ENCODE results near the gene PDYN. TPM values are rescaled to one million over a fixed set of nuclear protein-coding genes. Genes with fewer than 3 reads are reported as not detected.

PDYN gene
- total and polyA plus RNA-seq, 9 of the 15 experiments (the other 6 are each of a cell fraction or from before 2014, with no cell fraction given), result not detected

- TF ChIP-seq, protein P1, sequence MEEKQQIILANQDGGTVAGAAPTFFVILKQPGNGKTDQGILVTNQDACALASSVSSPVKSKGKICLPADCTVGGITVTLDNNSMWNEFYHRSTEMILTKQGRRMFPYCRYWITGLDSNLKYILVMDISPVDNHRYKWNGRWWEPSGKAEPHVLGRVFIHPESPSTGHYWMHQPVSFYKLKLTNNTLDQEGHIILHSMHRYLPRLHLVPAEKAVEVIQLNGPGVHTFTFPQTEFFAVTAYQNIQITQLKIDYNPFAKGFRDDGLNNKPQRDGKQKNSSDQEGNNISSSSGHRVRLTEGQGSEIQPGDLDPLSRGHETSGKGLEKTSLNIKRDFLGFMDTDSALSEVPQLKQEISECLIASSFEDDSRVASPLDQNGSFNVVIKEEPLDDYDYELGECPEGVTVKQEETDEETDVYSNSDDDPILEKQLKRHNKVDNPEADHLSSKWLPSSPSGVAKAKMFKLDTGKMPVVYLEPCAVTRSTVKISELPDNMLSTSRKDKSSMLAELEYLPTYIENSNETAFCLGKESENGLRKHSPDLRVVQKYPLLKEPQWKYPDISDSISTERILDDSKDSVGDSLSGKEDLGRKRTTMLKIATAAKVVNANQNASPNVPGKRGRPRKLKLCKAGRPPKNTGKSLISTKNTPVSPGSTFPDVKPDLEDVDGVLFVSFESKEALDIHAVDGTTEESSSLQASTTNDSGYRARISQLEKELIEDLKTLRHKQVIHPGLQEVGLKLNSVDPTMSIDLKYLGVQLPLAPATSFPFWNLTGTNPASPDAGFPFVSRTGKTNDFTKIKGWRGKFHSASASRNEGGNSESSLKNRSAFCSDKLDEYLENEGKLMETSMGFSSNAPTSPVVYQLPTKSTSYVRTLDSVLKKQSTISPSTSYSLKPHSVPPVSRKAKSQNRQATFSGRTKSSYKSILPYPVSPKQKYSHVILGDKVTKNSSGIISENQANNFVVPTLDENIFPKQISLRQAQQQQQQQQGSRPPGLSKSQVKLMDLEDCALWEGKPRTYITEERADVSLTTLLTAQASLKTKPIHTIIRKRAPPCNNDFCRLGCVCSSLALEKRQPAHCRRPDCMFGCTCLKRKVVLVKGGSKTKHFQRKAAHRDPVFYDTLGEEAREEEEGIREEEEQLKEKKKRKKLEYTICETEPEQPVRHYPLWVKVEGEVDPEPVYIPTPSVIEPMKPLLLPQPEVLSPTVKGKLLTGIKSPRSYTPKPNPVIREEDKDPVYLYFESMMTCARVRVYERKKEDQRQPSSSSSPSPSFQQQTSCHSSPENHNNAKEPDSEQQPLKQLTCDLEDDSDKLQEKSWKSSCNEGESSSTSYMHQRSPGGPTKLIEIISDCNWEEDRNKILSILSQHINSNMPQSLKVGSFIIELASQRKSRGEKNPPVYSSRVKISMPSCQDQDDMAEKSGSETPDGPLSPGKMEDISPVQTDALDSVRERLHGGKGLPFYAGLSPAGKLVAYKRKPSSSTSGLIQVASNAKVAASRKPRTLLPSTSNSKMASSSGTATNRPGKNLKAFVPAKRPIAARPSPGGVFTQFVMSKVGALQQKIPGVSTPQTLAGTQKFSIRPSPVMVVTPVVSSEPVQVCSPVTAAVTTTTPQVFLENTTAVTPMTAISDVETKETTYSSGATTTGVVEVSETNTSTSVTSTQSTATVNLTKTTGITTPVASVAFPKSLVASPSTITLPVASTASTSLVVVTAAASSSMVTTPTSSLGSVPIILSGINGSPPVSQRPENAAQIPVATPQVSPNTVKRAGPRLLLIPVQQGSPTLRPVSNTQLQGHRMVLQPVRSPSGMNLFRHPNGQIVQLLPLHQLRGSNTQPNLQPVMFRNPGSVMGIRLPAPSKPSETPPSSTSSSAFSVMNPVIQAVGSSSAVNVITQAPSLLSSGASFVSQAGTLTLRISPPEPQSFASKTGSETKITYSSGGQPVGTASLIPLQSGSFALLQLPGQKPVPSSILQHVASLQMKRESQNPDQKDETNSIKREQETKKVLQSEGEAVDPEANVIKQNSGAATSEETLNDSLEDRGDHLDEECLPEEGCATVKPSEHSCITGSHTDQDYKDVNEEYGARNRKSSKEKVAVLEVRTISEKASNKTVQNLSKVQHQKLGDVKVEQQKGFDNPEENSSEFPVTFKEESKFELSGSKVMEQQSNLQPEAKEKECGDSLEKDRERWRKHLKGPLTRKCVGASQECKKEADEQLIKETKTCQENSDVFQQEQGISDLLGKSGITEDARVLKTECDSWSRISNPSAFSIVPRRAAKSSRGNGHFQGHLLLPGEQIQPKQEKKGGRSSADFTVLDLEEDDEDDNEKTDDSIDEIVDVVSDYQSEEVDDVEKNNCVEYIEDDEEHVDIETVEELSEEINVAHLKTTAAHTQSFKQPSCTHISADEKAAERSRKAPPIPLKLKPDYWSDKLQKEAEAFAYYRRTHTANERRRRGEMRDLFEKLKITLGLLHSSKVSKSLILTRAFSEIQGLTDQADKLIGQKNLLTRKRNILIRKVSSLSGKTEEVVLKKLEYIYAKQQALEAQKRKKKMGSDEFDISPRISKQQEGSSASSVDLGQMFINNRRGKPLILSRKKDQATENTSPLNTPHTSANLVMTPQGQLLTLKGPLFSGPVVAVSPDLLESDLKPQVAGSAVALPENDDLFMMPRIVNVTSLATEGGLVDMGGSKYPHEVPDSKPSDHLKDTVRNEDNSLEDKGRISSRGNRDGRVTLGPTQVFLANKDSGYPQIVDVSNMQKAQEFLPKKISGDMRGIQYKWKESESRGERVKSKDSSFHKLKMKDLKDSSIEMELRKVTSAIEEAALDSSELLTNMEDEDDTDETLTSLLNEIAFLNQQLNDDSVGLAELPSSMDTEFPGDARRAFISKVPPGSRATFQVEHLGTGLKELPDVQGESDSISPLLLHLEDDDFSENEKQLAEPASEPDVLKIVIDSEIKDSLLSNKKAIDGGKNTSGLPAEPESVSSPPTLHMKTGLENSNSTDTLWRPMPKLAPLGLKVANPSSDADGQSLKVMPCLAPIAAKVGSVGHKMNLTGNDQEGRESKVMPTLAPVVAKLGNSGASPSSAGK (IDR thresholded peaks at IDR 0.05), result no peak
- TF ChIP-seq, protein P2, sequence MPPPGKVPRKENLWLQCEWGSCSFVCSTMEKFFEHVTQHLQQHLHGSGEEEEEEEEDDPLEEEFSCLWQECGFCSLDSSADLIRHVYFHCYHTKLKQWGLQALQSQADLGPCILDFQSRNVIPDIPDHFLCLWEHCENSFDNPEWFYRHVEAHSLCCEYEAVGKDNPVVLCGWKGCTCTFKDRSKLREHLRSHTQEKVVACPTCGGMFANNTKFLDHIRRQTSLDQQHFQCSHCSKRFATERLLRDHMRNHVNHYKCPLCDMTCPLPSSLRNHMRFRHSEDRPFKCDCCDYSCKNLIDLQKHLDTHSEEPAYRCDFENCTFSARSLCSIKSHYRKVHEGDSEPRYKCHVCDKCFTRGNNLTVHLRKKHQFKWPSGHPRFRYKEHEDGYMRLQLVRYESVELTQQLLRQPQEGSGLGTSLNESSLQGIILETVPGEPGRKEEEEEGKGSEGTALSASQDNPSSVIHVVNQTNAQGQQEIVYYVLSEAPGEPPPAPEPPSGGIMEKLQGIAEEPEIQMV (tag; conservative IDR thresholded peaks at IDR 0.05; ENCODE audit: low read depth), result no peak
- TF ChIP-seq SNIP1 (IDR thresholded peaks at IDR 0.05; ENCODE audit: low read depth) (no peak), POLR3A (IDR thresholded peaks at IDR 0.05; ENCODE audit: borderline replicate concordance, extremely low read depth, insufficient read depth, insufficient read length) (no peak), GATAD2B (IDR thresholded peaks at IDR 0.05; ENCODE audit: borderline replicate concordance) (no peak), THAP12 (CRISPR knock-in tag; IDR thresholded peaks at IDR 0.05) (no peak), ZC3H11A (IDR thresholded peaks at IDR 0.05; ENCODE audit: low read depth, low read length) (no peak), ZNF408 (CRISPR knock-in tag; IDR thresholded peaks at IDR 0.05; ENCODE audit: low read depth) (no peak)
These were observed 10.3 kb upstream of the PDYN start (continued) for GRCh38 chr20:2004171-2004570.

Data from K562 (cell line).